Measurements from ENCODE around the gene TARBP1.

DNA sequence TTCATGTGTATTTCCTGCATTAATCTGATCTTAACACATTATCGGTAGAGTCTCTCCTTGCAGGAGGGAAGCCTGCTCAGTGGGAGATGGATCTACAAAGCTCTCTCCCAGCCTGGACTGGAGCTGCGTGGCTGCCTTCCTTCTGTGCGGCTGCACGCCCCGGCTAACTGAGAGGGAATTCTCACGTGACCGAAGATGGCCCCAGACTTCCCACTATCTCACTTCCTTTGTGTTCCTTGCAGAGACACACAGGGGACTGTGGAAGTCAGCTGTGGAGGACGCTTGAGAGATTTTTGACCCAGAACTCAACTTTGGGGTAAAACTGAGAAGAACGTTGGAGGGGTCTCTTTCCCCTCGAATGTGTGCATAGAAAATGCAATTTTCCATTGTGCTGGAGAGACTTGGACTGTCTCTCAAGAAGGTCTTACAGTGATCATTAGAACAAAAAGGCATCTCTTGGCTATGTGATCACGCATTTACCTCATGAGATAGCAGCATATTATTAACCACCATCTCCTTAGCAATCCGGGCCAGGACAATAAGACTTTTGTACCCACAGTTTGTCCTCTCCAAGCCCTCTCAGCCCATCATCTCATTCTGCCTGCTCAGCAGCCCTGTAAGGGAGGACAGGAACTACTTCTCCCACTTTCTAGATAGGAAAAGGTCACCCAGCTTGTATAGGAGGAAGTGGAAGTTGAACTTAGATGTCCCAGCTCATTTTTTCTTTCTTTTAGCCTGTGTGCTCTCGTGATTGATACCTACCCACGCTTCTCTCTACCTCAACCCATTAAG lies 49.3 kb upstream of the TARBP1 start:
- TF ChIP-seq CTCF (IDR thresholded peaks at IDR 0.05) (no peak), ZFX (IDR thresholded peaks at IDR 0.05; ENCODE audit: borderline replicate concordance) (no peak)
